ENCODE measurements around the gene TUSC2. TPM values are rescaled to one million over a fixed set of nuclear protein-coding genes. Genes with fewer than 3 reads are reported as not detected.

Gene TUSC2
- total and polyA plus RNA-seq, 2 of the 13 experiments (the other 11 are each of a cell fraction or from before 2014, with no cell fraction given) = 36.7 to 39.1 TPM

- TF ChIP-seq ZHX2 (IDR thresholded peaks at IDR 0.05; ENCODE audit: low read depth) = peak; percentile 57; the same call in 1 of the 2 replicates
- TF ChIP-seq ZHX2 (CRISPR knock-in tag; IDR thresholded peaks at IDR 0.05; ENCODE audit: borderline replicate concordance) = no peak
- TF ChIP-seq NCOA2 (CRISPR knock-in tag; IDR thresholded peaks at IDR 0.05) = no peak; the same call in 1 of the 2 replicates
- no peak; the same call in 1 of the 2 replicates for TF ChIP-seq HIVEP1 (CRISPR knock-in tag; IDR thresholded peaks at IDR 0.05)
- TF ChIP-seq RBFOX2 (IDR thresholded peaks at IDR 0.05; ENCODE audit: low read depth, low read length) = peak; percentile 89
- TF ChIP-seq HNF4G (IDR thresholded peaks at IDR 0.05; ENCODE audit: borderline replicate concordance, low read depth, low read length) = no peak
- TF ChIP-seq HNF4G (CRISPR knock-in tag; IDR thresholded peaks at IDR 0.05; ENCODE audit: borderline replicate concordance, low read depth) = no peak
- no peak for TF ChIP-seq TCF12 (IDR thresholded peaks at IDR 0.05)
- no peak for TF ChIP-seq TCF12 (CRISPR knock-in tag; IDR thresholded peaks at IDR 0.05)
- TF ChIP-seq ATF7 (IDR thresholded peaks at IDR 0.05) = no peak
- 0 out of 2 replicates have a peak, but pooled peaks have one; percentile 42 for TF ChIP-seq ATF7 (CRISPR knock-in tag; IDR thresholded peaks at IDR 0.05)
- TF ChIP-seq SYNCRIP (IDR thresholded peaks at IDR 0.05; ENCODE audit: insufficient read depth, low read depth, low read length) = no peak
- no peak for TF ChIP-seq TCF7L2 (IDR thresholded peaks at IDR 0.05; ENCODE audit: low read depth, low read length)
- no peak; the same call in 1 of the 2 replicates for TF ChIP-seq SOX5 (CRISPR knock-in tag; IDR thresholded peaks at IDR 0.05; ENCODE audit: borderline replicate concordance)
- no peak for TF ChIP-seq GTF2F1 (IDR thresholded peaks at IDR 0.05; ENCODE audit: low read length)
- peak; percentile 81 for TF ChIP-seq AKAP8 (CRISPR knock-in tag; IDR thresholded peaks at IDR 0.05)
- TF ChIP-seq ZNF18 (CRISPR knock-in tag; IDR thresholded peaks at IDR 0.05; ENCODE audit: insufficient replicate concordance) = peak; percentile 55
- peak; percentile 79; the same call in 1 of the 2 replicates for TF ChIP-seq ZNF724P (CRISPR knock-in tag; IDR thresholded peaks at IDR 0.05; ENCODE audit: borderline replicate concordance)
- TF ChIP-seq TAF1 (CRISPR knock-in tag; IDR thresholded peaks at IDR 0.05) = peak; percentile 79
- TF ChIP-seq TOPORS (CRISPR knock-in tag; IDR thresholded peaks at IDR 0.05) = 0 out of 2 replicates have a peak, but pooled peaks have one; percentile 57
- 0 out of 2 replicates have a peak, but pooled peaks have one; percentile 24 for TF ChIP-seq ZFP1 (CRISPR knock-in tag; IDR thresholded peaks at IDR 0.05)
- no peak; the same call in 1 of the 2 replicates for TF ChIP-seq ZNF136 (CRISPR knock-in tag; IDR thresholded peaks at IDR 0.05; ENCODE audit: low read depth)
- TF ChIP-seq CERS6 (CRISPR knock-in tag; IDR thresholded peaks at IDR 0.05) = no peak
These were observed 31.1 kb upstream of the TUSC2 start, which contains the start of gene TMEM115 (continued) for GRCh38 chr3:50358911-50359759.

Data from HepG2 (cell line).